Measurements from ENCODE around the gene KRTAP5-3.

GRCh38 chr11:1618231-1618630, 10.0 kb upstream of the KRTAP5-3 start:
- TF ChIP-seq POLR2A (IDR thresholded peaks at IDR 0.05) (no peak), CTCF (IDR thresholded peaks at IDR 0.05) (no peak)

Data from adrenal gland (tissue), 5 donors.